GM12891 (cell line): ENCODE measurements around the gene CSPG4.

ENCODE experiments used
- POLR2A ChIP-seq: IDR thresholded peaks from 2 replicates; pipeline ENCODE4 v1.6.1; 2011; ENCODE audit warnings: low read depth, low read length, control low read depth
- TAF1 ChIP-seq: IDR thresholded peaks from 2 replicates; pipeline ENCODE4 v1.6.1; 2011; ENCODE audit warnings: low read depth, low read length, control low read depth

DNA sequence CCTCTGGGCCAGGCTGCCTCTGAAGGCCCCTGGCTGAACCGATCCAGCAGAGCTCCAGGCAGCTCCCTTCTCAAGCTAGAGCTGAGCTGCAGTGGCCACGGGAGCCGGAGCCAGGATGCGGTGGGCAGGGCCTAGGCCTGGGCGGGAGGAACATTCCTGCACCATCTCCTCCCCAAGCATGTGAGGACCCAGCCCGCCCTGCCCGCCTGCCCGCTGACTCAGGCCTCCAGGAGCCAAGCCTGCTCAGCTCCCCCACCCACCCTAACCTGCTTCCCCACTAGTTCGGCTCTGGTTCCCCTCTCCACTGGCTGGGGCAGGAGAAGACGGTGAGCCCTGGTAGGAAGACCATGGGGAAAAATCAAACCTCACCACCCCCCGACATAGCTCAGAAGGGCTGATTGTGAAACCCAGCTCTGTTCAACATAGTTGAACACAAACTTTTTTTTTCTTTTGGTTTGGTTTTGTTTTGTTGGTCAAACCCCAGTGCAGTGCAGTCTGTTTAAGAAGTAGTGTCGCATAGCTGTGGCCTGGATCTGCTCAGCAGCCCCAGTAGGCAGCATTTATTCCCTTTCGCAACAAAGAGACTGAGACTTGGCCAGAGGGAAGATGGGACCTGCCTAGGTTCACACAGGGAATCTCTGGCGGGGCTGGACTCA, 51.4 kb downstream of the CSPG4 start:
- no peak for TF ChIP-seq TAF1
- no peak for TF ChIP-seq POLR2A
